Esophagus mucosa (tissue), 1 donor: ENCODE results near the gene ACBD6. TPM values are rescaled to one million over a fixed set of nuclear protein-coding genes. Genes with fewer than 3 reads are reported as not detected.

ENCODE experiments used
- total RNA-seq: library from RNA; stranded (reverse); gene quantifications from one replicate; pipeline ENCODE4 v1.2.4, GENCODE V29; 2023
- donor health status: DM: yes; HTN: yes; CAD: no.

The ACBD6 gene
- total RNA-seq, 1 donor from 2014 or later, result 24.2 TPM

Other genes with a start within 250 kb of the ACBD6 start
- not detected for gene OVAAL, start 56.4 kb upstream of the ACBD6 start, total RNA-seq
- gene XPR1, start 129.4 kb upstream of the ACBD6 start, total RNA-seq, result 15.9 TPM